HCT116 (cell line): ENCODE results near the gene ABHD12. TPM values are rescaled to one million over a fixed set of nuclear protein-coding genes. Genes with fewer than 3 reads are reported as not detected.

Experiments
- ATAC-seq: fragments of 200-7000 bp; cut with Tn5 transposase; 2 replicates; pipeline ENCODE4 v1.9.1; 2020; ENCODE audit warnings: mild to moderate bottlenecking, moderate library complexity
- BruUV-seq: library from RNA; stranded (reverse); fragments of 400-500 nt; replicated peaks from 2 replicates; lab custom pipeline; 2021; lab: Mats Ljungman, UMichigan
- CTCF ChIA-PET: fragments of 300-600 bp; sonication (Branson Sonifier 250); formaldehyde crosslinking; loops from one replicate; lab custom pipeline; 2021; ENCODE audit warnings: antibody characterized with exemption; lab: Charles Lee
- POLR2A ChIA-PET: fragments of 300-600, 350-600 bp; sonication (Branson Sonifier 250); formaldehyde crosslinking; loops from one replicate; lab custom pipeline; 2021; ENCODE audit warnings: antibody characterized with exemption; lab: Charles Lee
- RAD21 ChIA-PET, 2 experiments: fragments of 300-600 bp; sonication (Branson Sonifier 250); formaldehyde crosslinking; loops; one replicate each; lab custom pipeline; 2023; ENCODE audit warnings: low total read pairs in 2 of 2; ENCODE audit not compliant: uncharacterized antibody in 2 of 2, unreplicated experiment in 2 of 2, low non-redundant PET in 1 of 2; lab: Charles Lee
- DNase-seq: peaks from one replicate; pipeline ENCODE4 v3.0.0-alpha.2; 2010; ENCODE audit warnings: low read depth, low spot score
- H2AFZ ChIP-seq: fragments of 200-600 bp; shearing (Covaris generic), sonication (generic); 2 replicates; pipeline ENCODE4 v1.6.1; 2017; ENCODE audit warnings: low read depth, mixed run types, mixed read lengths, antibody characterized with exemption, low read length; ENCODE audit not compliant: poor library complexity, severe bottlenecking
- H3K27ac ChIP-seq: 2 replicates; pipeline ENCODE4 v1.5.1; 2012; ENCODE audit warnings: low read depth, low read length
- H3K27me3 ChIP-seq: fragments of 200-600 bp; sonication (generic); 2 replicates; pipeline ENCODE4 v1.6.1; 2016; ENCODE audit warnings: mixed run types, low read length, mixed read lengths; ENCODE audit not compliant: insufficient read depth
- H3K36me3 ChIP-seq, 2 experiments: fragments of 200-500 bp in 1 of 2; fragments of 200-600 bp in 1 of 2; sonication (Bioruptor generic) in 1 of 2; sonication (generic) in 1 of 2; 2 replicates each; pipeline versions ENCODE4 v1.5.1 to v1.6.1; 2014 to 2016; ENCODE audit warnings: low read length in 2 of 2, inconsistent platforms in 1 of 2, mixed read lengths in 1 of 2, mixed run types in 1 of 2; ENCODE audit not compliant: insufficient read depth in 2 of 2, control insufficient read depth in 1 of 2
- H3K4me1 ChIP-seq, 2 experiments: fragments of 200-600 bp in 1 of 2; sonication (generic) in 1 of 2; 2 replicates each; pipeline versions ENCODE4 v1.5.1 to v1.6.1; 2012 to 2017; ENCODE audit warnings: low read length in 2 of 2, inconsistent platforms in 1 of 2, mild to moderate bottlenecking in 1 of 2, mixed read lengths in 1 of 2, mixed run types in 1 of 2, moderate library complexity in 1 of 2; ENCODE audit not compliant: insufficient read depth in 2 of 2, control insufficient read depth in 1 of 2
- H3K4me2 ChIP-seq: fragments of 200-600 bp; sonication (generic); 2 replicates; pipeline ENCODE4 v1.6.1; 2017; ENCODE audit warnings: mixed run types, low read length, mixed read lengths
- H3K4me3 ChIP-seq, 2 experiments: fragments of 200-600 bp in 1 of 2; sonication (generic) in 1 of 2; replicated peaks in 1 of 2; 2 replicates each; pipeline ENCODE4 v1.5.1; 2011 to 2016; ENCODE audit warnings: low read length in 2 of 2, control low read depth in 1 of 2, low read depth in 1 of 2, mild to moderate bottlenecking in 1 of 2, mixed read lengths in 1 of 2, mixed run types in 1 of 2
- H3K79me2 ChIP-seq: fragments of 200-600 bp; sonication (generic); 2 replicates; pipeline ENCODE4 v1.6.1; 2017; ENCODE audit warnings: mild to moderate bottlenecking, mixed run types, low read length, moderate library complexity, mixed read lengths; ENCODE audit not compliant: insufficient read depth
- H3K9ac ChIP-seq: fragments of 200-600 bp; sonication (generic); 2 replicates; pipeline ENCODE4 v1.6.1; 2016; ENCODE audit warnings: low read length, mixed read lengths
- H3K9me2 ChIP-seq: fragments of 200-600 bp; sonication (generic), shearing (Covaris generic); 2 replicates; pipeline ENCODE4 v1.6.1; 2017; ENCODE audit warnings: mixed run types, mild to moderate bottlenecking, moderate library complexity; ENCODE audit not compliant: insufficient read depth
- H3K9me3 ChIP-seq, 2 experiments: fragments of 200-500 bp in 1 of 2; fragments of 200-600 bp in 1 of 2; sonication (Bioruptor generic) in 1 of 2; sonication (generic) in 1 of 2; 2 replicates each; pipeline ENCODE4 v1.6.1; 2014 to 2017; ENCODE audit warnings: low read length in 2 of 2, mixed read lengths in 2 of 2, inconsistent platforms in 1 of 2, low read depth in 1 of 2, mild to moderate bottlenecking in 1 of 2, mixed run types in 1 of 2, moderate library complexity in 1 of 2; ENCODE audit not compliant: control insufficient read depth in 1 of 2, insufficient read depth in 1 of 2
- H4K20me1 ChIP-seq: fragments of 200-600 bp; sonication (generic), shearing (Covaris generic); 2 replicates; pipeline ENCODE4 v1.6.1; 2017; ENCODE audit warnings: mixed run types, mild to moderate bottlenecking, moderate library complexity; ENCODE audit not compliant: insufficient read depth
- ATF3 ChIP-seq: IDR thresholded peaks from 2 replicates; pipeline ENCODE4 v1.6.1; 2012
- CBX3 ChIP-seq: IDR thresholded peaks from 2 replicates; pipeline ENCODE4 v1.6.1; 2012; ENCODE audit warnings: low read depth
- CEBPB ChIP-seq: IDR thresholded peaks from 2 replicates; pipeline ENCODE4 v1.6.1; 2012; ENCODE audit warnings: low read depth
- CTCF ChIP-seq, 3 experiments: fragments of 200-600 bp in 1 of 3; sonication (generic) in 1 of 3; IDR thresholded peaks in 2 of 3; conservative IDR thresholded peaks in 1 of 3; 2 replicates each; pipeline ENCODE4 v1.5.1; 2012 to 2017; ENCODE audit warnings: low read depth in 2 of 3, low read length in 2 of 3, antibody characterized with exemption in 1 of 3, borderline replicate concordance in 1 of 3, control low read depth in 1 of 3, mild to moderate bottlenecking in 1 of 3, mixed read lengths in 1 of 3, mixed run types in 1 of 3, moderate library complexity in 1 of 3; ENCODE audit not compliant: insufficient read depth in 1 of 3
- EGR1 ChIP-seq: IDR thresholded peaks from 2 replicates; pipeline ENCODE4 v1.6.1; 2012; ENCODE audit warnings: low read depth
- ELF1 ChIP-seq: IDR thresholded peaks from 2 replicates; pipeline ENCODE4 v1.6.1; 2012; ENCODE audit warnings: low read depth, borderline replicate concordance
- JUND ChIP-seq: IDR thresholded peaks from 2 replicates; pipeline ENCODE4 v1.6.1; 2012
- POLR2A ChIP-seq: IDR thresholded peaks from 2 replicates; pipeline ENCODE4 v1.7.0; 2011; ENCODE audit warnings: borderline replicate concordance; ENCODE audit not compliant: insufficient read depth, insufficient read length; ENCODE audit errors: extremely low read depth
- RAD21 ChIP-seq: IDR thresholded peaks from 2 replicates; pipeline ENCODE4 v1.6.1; 2012; ENCODE audit warnings: low read depth, mild to moderate bottlenecking
- SP1 ChIP-seq: IDR thresholded peaks from 2 replicates; pipeline ENCODE4 v1.6.1; 2012; ENCODE audit warnings: low read depth
- YY1 ChIP-seq: IDR thresholded peaks from 2 replicates; pipeline ENCODE4 v1.6.1; 2011; ENCODE audit warnings: low read length, low read depth, moderate library complexity, mild to moderate bottlenecking; ENCODE audit not compliant: insufficient replicate concordance; ENCODE audit errors: extremely low read depth
- ZNF274 ChIP-seq: fragments of 200-500 bp; sonication (Bioruptor generic); IDR thresholded peaks from 2 replicates; pipeline ENCODE4 v1.6.1; 2014; ENCODE audit warnings: mild to moderate bottlenecking, low read depth, low read length, inconsistent platforms
- intact Hi-C: fragments of 100-400 bp; cut with micrococcal nuclease; formaldehyde crosslinking; loops from 2 replicates; pipeline ENCODE4 v1.10.0; 2022
- total RNA-seq: library from RNA; stranded (reverse); gene quantifications from one replicate; pipeline ENCODE4 v1.2.1, GENCODE V29; 2021; ENCODE audit not compliant: unreplicated experiment

The ABHD12 gene
- total RNA-seq, 1 experiment from 2014 or later: 31.7 TPM

- ChIA-PET POLR2A (no interaction called here), CTCF (no interaction called here), RAD21 (no interaction called here)
- Histone ChIP-seq H3K79me2 (no peaks in the 10 kb centered on the region; the same call in 1 of the 2 replicates), H3K9me2 (no peaks in the 10 kb centered on the region), H3K4me1 (peaks cover 12 to 29% of the 10 kb centered on the region in 2 experiments), H2AFZ (no peak overlapping the region), H3K27ac (no peak overlapping the region), H3K27me3 (no peaks in the 10 kb centered on the region), H3K9ac (no peak overlapping the region), H3K4me2 (no peak overlapping the region), H3K9me3 (peaks cover 0 to 6% of the 10 kb centered on the region in 2 experiments; a peak in 1 of 4 replicates), H4K20me1 (no peaks in the 10 kb centered on the region), H3K36me3 (no peaks in the 10 kb centered on the region), H3K4me3 (no peak overlapping the region)
- BruUV-seq: no TSS peak
- ATAC-seq (peak; percentile 40; the same call in 1 of the 2 replicates), DNase-seq (no peak)
- TF ChIP-seq ZNF274: no peak
- no peak for TF ChIP-seq RAD21
- no peak for TF ChIP-seq EGR1
- TF ChIP-seq SP1: no peak
- no peak for TF ChIP-seq CTCF (IDR thresholded peaks at IDR 0.05 in 2 of 3, conservative IDR thresholded peaks at IDR 0.05 in 1 of 3; ENCODE audit: borderline replicate concordance in 1 of 3, insufficient read depth in 1 of 3, low read depth in 2 of 3, low read length in 2 of 3)
- no peak for TF ChIP-seq ELF1
- no peak for TF ChIP-seq YY1
- TF ChIP-seq POLR2A: no peak
- no peak for TF ChIP-seq CBX3
- no peak for TF ChIP-seq CEBPB
- TF ChIP-seq ATF3: no peak
- TF ChIP-seq JUND: no peak
- intact Hi-C loops: no loop called here
Measured at GRCh38 chr20:25364879-25365699, 25.5 kb downstream of the ABHD12 start.
